GM19025 (cell line): ENCODE measurements around the gene TRPV4.

Source experiments
- ATAC-seq: cut with Tn5 transposase; IDR thresholded peaks from one replicate; pipeline ENCODE4 v1.9.1; 2021; ENCODE audit warnings: mild to moderate bottlenecking, low read depth, moderate library complexity; ENCODE audit not compliant: unreplicated experiment

TRPV4 gene

GRCh38 chr12:109829667-109830066, 3.5 kb downstream of the TRPV4 start:
- no peak for ATAC-seq

GRCh38 chr12:109828754-109829511, 4.3 kb downstream of the TRPV4 start:
- ATAC-seq = no peak

GRCh38 chr12:109827566-109828550, 5.3 kb downstream of the TRPV4 start:
- ATAC-seq = no peak

- ATAC-seq = no peak
These were observed 6.1 kb downstream of the TRPV4 start for GRCh38 chr12:109827080-109827479.

GRCh38 chr12:109824731-109825130, 8.5 kb downstream of the TRPV4 start:
- ATAC-seq = no peak

GRCh38 chr12:109822951-109823411, 10.2 kb downstream of the TRPV4 start:
- no peak for ATAC-seq

- ATAC-seq = no peak
These were observed 10.8 kb downstream of the TRPV4 start for GRCh38 chr12:109822416-109822815.

- no peak for ATAC-seq
These were observed 11.2 kb downstream of the TRPV4 start for GRCh38 chr12:109821968-109822367.

GRCh38 chr12:109820816-109821381, 12.3 kb downstream of the TRPV4 start:
- no peak for ATAC-seq

- ATAC-seq = no peak
These were observed 14.2 kb downstream of the TRPV4 start for GRCh38 chr12:109818905-109819500.

GRCh38 chr12:109818253-109818652, 14.9 kb downstream of the TRPV4 start:
- no peak for ATAC-seq

- ATAC-seq = no peak
These were observed 15.5 kb downstream of the TRPV4 start for GRCh38 chr12:109817627-109818231.

GRCh38 chr12:109816870-109817269, 16.3 kb downstream of the TRPV4 start:
- no peak for ATAC-seq

GRCh38 chr12:109815757-109816617, 17.2 kb downstream of the TRPV4 start:
- no peak for ATAC-seq

GRCh38 chr12:109815225-109815624, 18.0 kb downstream of the TRPV4 start:
- no peak for ATAC-seq

GRCh38 chr12:109814600-109815150, 18.5 kb downstream of the TRPV4 start:
- no peak for ATAC-seq

- no peak for ATAC-seq
These were observed 19.3 kb downstream of the TRPV4 start for GRCh38 chr12:109813810-109814416.

GRCh38 chr12:109811624-109811995, 21.6 kb downstream of the TRPV4 start:
- no peak for ATAC-seq
